SK-N-SH treated with all-trans-retinoic acid at 6 μM for 48 hours (cell line): ENCODE results near the gene TFDP1.

Source experiments
- ATAC-seq: fragments of 200-7000 bp; cut with Tn5 transposase; 3 replicates; pipeline ENCODE4 v1.9.1; 2020; ENCODE audit warnings: mild to moderate bottlenecking, moderate library complexity
- ARNTL ChIP-seq: fragments of 450-650 bp; formaldehyde crosslinking; IDR thresholded peaks from 2 replicates; pipeline ENCODE4 v1.5.0; 2020; ENCODE audit warnings: low read depth, mild to moderate bottlenecking, moderate library complexity, borderline replicate concordance
- CSDC2 ChIP-seq: fragments of 250-450 bp; sonication (Bioruptor Pico); IDR thresholded peaks from 2 replicates; pipeline ENCODE4 v1.5.0; 2020; ENCODE audit warnings: mild to moderate bottlenecking, moderate library complexity
- GLIS3 ChIP-seq: fragments of 250-450 bp; sonication (Bioruptor Pico); IDR thresholded peaks from 2 replicates; pipeline ENCODE4 v1.5.0; 2020; ENCODE audit warnings: mild to moderate bottlenecking, moderate library complexity
- ISL1 ChIP-seq: fragments of 250-450 bp; sonication (Bioruptor Pico); IDR thresholded peaks from 2 replicates; pipeline ENCODE4 v2.1.2; 2022; ENCODE audit warnings: mild to moderate bottlenecking, moderate library complexity
- OSR1 ChIP-seq: fragments of 250-450 bp; sonication (Bioruptor Pico); IDR thresholded peaks from 2 replicates; pipeline ENCODE4 v1.8.0; 2022; ENCODE audit warnings: moderate library complexity, mild to moderate bottlenecking, inconsistent platforms
- PPARA ChIP-seq: fragments of 250-450 bp; sonication (Bioruptor Pico); IDR thresholded peaks from 2 replicates; pipeline ENCODE4 v1.5.0; 2020; ENCODE audit warnings: mild to moderate bottlenecking, borderline replicate concordance
- RARB ChIP-seq: fragments of 250-450 bp; sonication (Bioruptor Pico); IDR thresholded peaks from 2 replicates; pipeline ENCODE4 v1.8.0; 2021; ENCODE audit warnings: mild to moderate bottlenecking, moderate library complexity
- SNAI2 ChIP-seq: fragments of 250-450 bp; sonication (Bioruptor Pico); IDR thresholded peaks from 2 replicates; pipeline ENCODE4 v1.5.0; 2020; ENCODE audit warnings: mild to moderate bottlenecking, moderate library complexity
- TCF4 ChIP-seq: fragments of 250-450 bp; sonication (Bioruptor Pico); IDR thresholded peaks from 2 replicates; pipeline ENCODE4 v1.8.0; 2021; ENCODE audit warnings: mild to moderate bottlenecking, moderate library complexity, borderline replicate concordance
- TOX ChIP-seq: fragments of 250-450 bp; sonication (Bioruptor Pico); IDR thresholded peaks from 2 replicates; pipeline ENCODE4 v1.8.0; 2021; ENCODE audit warnings: mild to moderate bottlenecking, moderate library complexity, borderline replicate concordance
- ZC3H10 ChIP-seq: fragments of 250-450 bp; sonication (Bioruptor Pico); IDR thresholded peaks from 2 replicates; pipeline ENCODE4 v1.5.1; 2021; ENCODE audit warnings: mild to moderate bottlenecking, moderate library complexity
- ZFP30 ChIP-seq: fragments of 450-650 bp; formaldehyde crosslinking; IDR thresholded peaks from 2 replicates; pipeline ENCODE4 v1.5.0; 2022; ENCODE audit warnings: mild to moderate bottlenecking, moderate library complexity
- ZNF565 ChIP-seq: fragments of 450-650 bp; formaldehyde crosslinking; conservative IDR thresholded peaks from 2 replicates; pipeline ENCODE4 v1.5.0; 2020; ENCODE audit warnings: low read depth, mild to moderate bottlenecking, moderate library complexity
- ZNF70 ChIP-seq: fragments of 450-650 bp; formaldehyde crosslinking; IDR thresholded peaks from 2 replicates; pipeline ENCODE4 v1.5.0; 2020; ENCODE audit warnings: mild to moderate bottlenecking, moderate library complexity
- TF ChIP-seq, protein P1 (sequence below): fragments of 250-450 bp; sonication (Bioruptor Pico); IDR thresholded peaks from 2 replicates; pipeline ENCODE4 v1.5.0; 2020; ENCODE audit warnings: mild to moderate bottlenecking, moderate library complexity
- TF ChIP-seq, protein P2 (sequence below): fragments of 250-450 bp; sonication (Bioruptor Pico); IDR thresholded peaks from 2 replicates; pipeline ENCODE4 v1.8.0; 2020; ENCODE audit warnings: mild to moderate bottlenecking, moderate library complexity, borderline replicate concordance

The TFDP1 gene

DNA sequence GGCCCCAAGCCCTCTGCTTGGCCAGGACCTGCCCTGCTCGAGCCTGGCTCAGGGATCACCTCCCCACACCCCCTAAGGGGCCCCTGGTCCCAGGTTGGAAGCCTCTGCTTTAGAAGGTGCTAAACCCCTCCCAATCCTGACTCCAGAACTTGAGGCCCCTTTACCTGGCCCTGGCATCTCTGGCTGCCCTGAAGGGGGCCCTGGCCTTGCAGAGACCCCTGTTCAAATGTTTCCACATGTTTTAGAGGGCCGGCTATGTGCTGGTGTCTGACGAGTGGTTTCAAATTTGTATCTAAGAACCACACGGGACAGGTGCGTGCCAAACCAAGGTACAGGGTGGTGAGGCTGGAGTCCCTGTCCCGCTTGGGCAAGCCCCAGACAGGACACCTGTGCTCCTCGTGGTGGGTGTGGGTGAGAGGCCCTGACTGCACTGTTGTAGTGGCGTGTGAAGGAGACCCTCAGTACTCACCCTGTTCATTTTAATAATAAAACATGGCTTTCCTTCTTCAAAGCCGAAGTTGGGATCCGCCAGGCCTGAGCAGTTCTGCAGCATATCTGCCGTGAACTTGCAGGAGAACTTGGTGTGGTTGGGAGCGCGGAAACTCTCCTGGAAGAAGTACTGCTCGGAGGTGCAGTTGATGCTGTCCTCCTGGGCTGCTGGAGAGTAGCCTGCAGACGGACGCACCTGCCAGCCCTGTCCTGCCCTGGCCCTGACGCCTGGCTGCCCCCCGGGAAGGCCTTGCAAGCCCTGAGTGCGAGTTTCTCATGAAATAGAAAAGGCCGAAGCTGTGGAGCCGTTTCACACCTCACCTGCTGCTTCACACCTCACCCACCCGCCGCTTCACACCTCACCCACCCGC, 68.1 kb downstream of the TFDP1 start (continued):
- TF ChIP-seq, protein P1, sequence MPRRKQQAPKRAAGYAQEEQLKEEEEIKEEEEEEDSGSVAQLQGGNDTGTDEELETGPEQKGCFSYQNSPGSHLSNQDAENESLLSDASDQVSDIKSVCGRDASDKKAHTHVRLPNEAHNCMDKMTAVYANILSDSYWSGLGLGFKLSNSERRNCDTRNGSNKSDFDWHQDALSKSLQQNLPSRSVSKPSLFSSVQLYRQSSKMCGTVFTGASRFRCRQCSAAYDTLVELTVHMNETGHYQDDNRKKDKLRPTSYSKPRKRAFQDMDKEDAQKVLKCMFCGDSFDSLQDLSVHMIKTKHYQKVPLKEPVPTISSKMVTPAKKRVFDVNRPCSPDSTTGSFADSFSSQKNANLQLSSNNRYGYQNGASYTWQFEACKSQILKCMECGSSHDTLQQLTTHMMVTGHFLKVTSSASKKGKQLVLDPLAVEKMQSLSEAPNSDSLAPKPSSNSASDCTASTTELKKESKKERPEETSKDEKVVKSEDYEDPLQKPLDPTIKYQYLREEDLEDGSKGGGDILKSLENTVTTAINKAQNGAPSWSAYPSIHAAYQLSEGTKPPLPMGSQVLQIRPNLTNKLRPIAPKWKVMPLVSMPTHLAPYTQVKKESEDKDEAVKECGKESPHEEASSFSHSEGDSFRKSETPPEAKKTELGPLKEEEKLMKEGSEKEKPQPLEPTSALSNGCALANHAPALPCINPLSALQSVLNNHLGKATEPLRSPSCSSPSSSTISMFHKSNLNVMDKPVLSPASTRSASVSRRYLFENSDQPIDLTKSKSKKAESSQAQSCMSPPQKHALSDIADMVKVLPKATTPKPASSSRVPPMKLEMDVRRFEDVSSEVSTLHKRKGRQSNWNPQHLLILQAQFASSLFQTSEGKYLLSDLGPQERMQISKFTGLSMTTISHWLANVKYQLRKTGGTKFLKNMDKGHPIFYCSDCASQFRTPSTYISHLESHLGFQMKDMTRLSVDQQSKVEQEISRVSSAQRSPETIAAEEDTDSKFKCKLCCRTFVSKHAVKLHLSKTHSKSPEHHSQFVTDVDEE (CRISPR knock-in tag) = no peak
- TF ChIP-seq RARB (CRISPR knock-in tag) = no peak
- TF ChIP-seq ZNF70 = no peak
- no peak for TF ChIP-seq TOX (CRISPR knock-in tag)
- TF ChIP-seq SNAI2 (CRISPR knock-in tag) = no peak

DNA sequence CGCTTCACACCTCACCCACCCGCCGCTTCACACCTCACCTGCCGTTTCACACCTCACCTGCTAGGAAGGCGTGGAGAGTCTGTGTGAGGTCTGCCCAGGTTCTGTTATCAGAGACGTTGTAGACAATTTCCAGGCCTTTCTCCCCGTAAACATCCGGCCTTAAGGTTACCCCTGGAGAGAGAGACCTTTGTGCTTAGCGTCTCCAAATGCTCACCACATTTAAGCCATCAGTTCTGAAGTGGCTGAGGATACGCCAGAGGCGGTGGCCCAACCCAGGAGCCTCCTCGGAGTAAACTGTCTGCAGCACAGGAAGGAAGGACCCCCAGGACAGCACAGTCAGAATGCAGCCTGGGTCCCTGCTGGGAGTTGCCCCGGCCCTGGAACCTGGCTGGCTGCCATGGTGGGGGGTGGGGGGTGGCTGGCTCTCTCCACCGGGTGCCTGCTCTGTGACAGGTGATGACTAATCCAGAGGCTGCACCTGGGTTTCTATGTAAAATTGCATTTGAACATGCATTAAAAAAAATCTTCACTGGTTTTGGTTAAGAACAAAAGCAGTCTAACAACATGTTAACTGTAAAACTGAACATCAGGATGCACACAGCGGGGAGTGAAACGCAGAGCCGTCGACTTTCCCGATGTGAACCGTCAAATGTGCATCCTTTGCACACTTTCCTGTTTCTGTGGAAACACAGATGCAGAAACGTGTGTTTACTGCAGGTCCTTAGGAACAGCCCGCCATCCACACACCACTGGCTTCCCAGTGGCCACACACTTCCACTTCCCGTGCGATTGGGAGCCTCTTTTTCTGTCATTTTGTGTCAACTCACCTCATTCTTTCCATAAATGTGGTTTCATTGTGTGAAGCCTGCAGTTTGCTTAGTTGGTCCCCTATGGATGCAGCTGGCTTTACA, 69.0 kb downstream of the TFDP1 start:
- ATAC-seq = no peak
- TF ChIP-seq ARNTL (CRISPR knock-in tag) (no peak), CSDC2 (no peak), ISL1 (CRISPR knock-in tag) (no peak), OSR1 (CRISPR knock-in tag) (no peak), TOX (CRISPR knock-in tag) (no peak), PPARA (CRISPR knock-in tag) (no peak), TCF4 (CRISPR knock-in tag) (no peak)
- TF ChIP-seq, protein P1 (CRISPR knock-in tag) = no peak

DNA sequence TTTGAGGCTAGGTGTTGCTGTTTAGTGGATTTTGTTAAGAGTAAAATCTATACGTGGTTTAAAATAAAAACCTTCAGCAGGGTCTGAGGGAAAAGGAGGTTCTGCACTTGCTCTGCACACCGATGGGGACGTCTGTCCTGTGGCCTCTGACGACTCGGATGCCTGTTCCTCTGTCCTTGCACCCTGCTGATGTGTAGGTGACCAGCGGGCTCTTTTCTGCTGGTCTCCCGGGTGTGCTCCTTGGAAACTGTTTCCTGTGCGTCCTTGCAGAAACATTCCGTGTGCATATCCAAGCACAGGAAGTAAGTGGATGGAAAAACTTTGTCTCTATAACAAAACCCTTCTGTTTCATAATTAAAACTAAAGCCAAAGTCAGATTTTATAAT, 69.6 kb downstream of the TFDP1 start:
- no peak for ATAC-seq
- no peak for TF ChIP-seq RARB (CRISPR knock-in tag)
- no peak for TF ChIP-seq ZNF565 (CRISPR knock-in tag)
- TF ChIP-seq, protein P2, sequence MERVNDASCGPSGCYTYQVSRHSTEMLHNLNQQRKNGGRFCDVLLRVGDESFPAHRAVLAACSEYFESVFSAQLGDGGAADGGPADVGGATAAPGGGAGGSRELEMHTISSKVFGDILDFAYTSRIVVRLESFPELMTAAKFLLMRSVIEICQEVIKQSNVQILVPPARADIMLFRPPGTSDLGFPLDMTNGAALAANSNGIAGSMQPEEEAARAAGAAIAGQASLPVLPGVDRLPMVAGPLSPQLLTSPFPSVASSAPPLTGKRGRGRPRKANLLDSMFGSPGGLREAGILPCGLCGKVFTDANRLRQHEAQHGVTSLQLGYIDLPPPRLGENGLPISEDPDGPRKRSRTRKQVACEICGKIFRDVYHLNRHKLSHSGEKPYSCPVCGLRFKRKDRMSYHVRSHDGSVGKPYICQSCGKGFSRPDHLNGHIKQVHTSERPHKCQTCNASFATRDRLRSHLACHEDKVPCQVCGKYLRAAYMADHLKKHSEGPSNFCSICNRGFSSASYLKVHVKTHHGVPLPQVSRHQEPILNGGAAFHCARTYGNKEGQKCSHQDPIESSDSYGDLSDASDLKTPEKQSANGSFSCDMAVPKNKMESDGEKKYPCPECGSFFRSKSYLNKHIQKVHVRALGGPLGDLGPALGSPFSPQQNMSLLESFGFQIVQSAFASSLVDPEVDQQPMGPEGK (CRISPR knock-in tag) = no peak
- TF ChIP-seq ARNTL (CRISPR knock-in tag) = no peak
- TF ChIP-seq GLIS3 (CRISPR knock-in tag) = no peak
- no peak for TF ChIP-seq ZC3H10 (CRISPR knock-in tag)
- no peak for TF ChIP-seq CSDC2
- TF ChIP-seq, all 23 proteins: peak for 0

DNA sequence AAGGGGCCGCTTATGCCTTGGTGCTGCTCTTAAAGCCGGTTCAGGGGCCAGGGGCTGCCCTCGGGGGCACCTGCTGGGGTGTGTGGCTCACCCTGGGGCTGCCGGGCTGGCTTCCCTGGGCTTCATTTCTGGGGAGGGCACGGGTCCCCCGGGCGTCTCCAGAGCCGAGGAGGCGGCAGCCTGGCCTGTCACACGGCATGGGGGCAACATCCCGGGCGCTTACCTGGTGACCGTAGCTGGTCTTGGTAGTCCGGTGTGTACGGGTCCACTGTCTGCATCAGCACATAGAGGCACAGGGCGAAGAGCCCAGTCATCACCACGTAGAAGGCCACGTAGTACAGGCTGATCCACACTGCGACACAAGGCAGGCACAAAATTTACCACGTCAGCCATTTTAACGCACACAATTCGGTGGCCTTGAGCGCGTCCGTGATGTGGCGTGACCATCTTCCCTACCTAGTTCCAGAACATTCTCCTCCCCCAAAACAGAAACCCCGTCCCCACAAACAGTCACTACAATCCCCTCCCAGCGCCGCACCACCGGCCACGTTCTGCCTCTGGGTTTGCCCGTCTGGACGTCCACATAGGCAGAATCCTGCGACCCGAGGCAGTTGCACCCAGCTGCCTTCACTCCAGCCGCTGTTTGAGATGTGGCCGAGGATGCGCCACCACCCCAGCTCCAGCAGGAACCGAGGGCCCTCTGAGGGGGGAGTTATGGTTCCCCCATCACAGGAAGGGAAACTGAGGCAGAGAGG, 70.2 kb downstream of the TFDP1 start:
- no peak for ATAC-seq
- TF ChIP-seq ZFP30 = no peak
